AG08396 (cell line): ENCODE data around the gene ZKSCAN5.
"Not testable (repeated sequence)": the region's sequence is repeated elsewhere in the genome, so short reads cannot be mapped to it uniquely, and the experiment has no call there.

ENCODE experiments used
- DNase-seq: peaks from one replicate; pipeline ENCODE4 v3.0.0; 2012; ENCODE audit warnings: low spot score, mixed read lengths

Gene ZKSCAN5

DNA sequence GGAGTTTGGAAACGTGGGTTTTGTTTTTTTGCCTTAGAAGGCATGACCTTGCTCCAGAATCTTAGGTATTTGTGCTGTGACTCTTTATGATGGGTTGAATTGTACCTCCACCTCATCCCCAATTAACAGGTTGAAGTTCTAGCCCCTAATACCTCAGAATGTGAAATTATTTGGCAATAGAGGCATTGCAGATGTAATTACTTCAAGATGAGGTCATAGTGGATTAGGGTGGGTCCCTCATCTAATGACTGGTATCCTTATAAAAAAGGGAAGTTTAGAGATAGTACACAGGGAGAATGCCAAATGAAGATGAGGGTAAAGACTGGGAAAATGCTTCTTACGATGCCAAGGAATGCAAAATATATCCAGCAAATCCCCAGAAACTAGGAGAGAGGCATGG lies 50.5 kb downstream of the ZKSCAN5 start:
- DNase-seq, result no peak

DNA sequence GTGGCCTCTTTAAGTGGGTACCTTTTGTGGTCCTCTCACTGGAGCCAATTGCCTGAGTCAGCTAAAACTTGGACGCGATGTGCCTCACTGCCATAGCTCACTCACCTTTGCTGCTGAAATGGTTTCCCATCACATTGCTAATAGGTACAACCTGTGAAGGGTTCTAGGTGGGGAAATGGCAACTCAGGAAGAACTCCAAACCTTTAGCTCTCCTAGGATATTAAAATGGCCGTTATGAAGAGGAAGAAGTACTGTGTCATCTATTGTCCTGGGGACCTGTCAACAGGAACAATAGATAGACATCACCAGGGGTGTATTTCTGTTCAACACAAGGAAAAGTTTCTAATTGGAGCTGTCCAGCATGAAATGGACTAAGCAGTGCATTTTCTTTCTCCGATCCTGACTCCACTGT lies 52.7 kb downstream of the ZKSCAN5 start:
- no peak for DNase-seq

DNA sequence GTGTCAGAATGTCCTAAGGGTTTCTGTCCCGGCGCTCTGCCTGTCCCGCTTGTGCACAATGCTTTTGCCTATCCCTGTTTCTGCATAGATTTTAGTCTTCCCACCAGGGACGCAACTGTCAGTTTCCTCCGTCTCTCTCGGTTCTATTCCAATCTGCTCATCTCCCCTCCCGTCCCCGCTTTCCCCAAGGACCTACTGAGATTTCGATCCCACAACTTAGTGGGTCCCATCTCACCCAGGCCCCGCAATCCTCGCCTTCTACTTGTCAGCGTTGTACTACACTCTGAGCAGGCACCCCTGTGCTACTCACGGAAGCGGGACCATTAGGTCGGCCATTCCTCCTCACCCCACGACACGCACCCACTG lies 53.5 kb downstream of the ZKSCAN5 start:
- no peak for DNase-seq

DNA sequence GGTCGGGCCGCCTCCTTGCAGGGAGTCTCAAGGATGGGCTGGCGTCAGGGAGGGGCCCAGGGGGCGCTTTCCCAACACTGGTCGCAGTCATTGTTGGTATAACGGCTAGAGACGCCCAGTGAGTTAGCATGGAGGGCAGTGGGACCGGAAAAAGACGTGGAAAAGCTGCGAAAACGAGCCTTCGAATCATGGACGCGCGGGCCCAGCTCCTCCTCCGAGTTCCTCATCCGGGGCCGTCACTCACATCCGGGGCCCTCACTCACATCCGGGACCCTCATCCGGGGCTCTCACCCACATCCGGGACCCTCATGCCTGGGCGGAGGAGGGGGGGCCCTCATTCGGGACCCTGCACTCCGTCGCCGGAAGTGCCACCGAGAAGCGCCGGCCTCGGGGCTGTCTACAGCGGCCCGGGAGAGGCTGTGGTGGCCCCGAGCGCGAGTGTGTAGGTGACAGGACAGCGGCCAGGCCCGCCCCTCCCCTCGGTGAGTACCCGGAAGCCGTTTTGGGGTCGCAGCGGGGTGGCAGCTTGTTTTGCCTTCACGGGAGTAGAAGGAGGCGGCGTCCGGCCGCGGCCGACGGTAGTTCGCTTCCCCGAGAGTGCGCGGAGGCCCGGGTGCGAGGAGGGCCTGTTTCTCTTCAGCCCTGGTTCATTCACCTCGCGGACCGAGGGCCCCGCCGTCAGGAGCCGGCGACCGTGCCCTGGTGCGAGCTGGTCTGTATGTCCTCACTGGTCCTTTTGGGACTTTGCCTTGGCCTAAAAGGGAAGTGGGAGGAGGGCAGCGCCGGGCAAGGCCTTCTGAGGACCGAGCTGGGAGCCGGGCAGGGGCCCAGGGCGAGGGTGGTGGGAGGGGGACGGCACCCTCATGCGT lies 54.1 kb downstream of the ZKSCAN5 start, which contains the start of gene ZNF655:
Gene ZNF655, plus strand, starts transcription at position 337 of the 869 bp plus-strand sequence. CDS start 1,918 bp downstream, outside the sequence.
- DNase-seq, result peak; percentile 91

DNA sequence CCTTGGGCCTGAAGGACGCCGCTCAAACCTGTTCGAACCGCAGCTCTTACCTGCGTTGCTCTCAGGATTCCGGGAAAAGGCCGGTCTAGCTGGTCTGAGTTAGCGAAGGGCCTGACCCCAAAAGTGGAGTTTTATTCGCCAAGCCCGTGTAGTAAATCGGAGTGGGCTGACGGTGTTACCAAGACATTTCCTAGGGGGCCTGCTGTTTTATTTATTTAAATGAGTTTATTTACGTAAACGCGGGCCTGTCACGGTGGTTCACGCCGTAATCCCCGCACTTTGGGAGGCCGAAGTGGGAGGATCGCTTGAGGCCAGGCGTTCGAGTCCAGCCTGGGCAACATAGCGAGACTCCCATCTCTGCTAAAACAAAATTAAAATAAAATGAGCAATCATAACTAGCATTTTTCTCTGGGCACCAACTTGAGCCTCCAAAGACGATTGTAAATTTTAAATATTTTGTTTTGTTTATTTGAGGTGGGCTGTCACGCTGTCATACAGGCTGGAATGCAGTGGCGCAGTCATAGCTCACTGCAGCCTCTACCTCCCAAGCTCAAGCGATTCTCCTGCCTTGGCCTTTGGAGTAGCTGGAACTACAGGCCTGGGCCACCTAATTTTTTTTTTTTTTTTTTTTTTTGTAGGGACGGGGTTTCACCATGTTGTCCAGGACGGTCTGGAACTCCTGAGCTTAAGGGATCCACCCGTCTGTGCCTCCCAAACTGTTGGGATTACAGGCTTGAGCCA lies 54.9 kb downstream of the ZKSCAN5 start:
- no peak for DNase-seq

DNA sequence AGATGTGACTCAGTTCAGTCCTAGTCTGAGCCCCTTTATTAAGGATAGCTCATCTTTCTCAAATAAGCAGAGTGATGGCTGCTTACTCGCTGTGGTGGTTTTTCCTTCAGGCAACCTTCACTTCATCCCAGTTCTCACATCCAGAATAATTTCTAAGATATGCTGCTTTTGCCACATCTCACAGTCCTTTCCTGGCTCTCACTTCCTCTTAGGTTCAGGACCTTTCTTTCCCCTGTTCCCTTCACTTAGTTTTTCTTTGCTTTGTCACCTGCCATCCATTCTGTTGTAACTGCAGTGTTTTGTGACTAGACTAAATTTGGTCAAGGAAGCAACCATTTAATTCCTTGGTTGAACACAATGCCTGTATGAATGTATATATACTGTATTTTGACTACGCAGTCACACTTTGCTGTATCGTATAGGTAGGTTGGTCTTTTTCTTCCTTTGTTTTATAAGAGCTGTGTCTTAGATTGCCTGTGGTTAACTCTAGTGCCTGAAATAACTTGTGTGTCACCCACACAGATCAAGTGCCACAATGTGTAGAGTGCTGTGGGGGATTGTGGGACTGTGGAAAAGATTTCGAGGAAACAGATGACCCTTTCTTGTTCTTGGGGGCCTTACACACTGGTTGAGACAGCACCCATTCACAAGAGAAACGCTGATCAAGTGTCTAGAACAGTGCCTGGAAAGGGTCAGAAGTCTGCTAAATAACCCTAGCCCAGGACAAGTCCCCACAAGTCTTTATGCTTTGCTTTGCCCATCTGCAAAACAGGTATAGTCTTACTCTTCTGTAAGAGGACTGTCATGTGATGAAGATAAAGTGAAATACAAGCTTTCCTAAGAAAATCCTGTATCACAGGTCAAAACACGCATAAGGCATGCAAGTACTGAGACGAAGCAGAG lies 56.6 kb downstream of the ZKSCAN5 start:
- no peak for DNase-seq

DNA sequence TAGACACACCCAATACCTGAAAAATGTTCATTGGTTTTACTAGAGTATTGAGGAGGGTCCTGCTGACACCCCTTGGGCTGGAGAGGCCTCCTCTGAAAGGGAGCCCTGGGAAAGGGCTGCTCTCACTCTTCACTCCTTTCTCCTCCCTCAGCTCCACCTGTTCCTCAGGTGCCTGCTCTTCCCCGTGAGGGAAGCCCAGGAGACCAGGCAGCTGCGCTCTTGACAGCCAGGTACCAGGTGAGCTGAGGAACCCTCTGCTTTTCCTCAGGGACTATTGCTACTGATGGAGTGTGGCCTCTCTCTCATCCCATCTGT lies 57.2 kb downstream of the ZKSCAN5 start:
- no peak for DNase-seq

DNA sequence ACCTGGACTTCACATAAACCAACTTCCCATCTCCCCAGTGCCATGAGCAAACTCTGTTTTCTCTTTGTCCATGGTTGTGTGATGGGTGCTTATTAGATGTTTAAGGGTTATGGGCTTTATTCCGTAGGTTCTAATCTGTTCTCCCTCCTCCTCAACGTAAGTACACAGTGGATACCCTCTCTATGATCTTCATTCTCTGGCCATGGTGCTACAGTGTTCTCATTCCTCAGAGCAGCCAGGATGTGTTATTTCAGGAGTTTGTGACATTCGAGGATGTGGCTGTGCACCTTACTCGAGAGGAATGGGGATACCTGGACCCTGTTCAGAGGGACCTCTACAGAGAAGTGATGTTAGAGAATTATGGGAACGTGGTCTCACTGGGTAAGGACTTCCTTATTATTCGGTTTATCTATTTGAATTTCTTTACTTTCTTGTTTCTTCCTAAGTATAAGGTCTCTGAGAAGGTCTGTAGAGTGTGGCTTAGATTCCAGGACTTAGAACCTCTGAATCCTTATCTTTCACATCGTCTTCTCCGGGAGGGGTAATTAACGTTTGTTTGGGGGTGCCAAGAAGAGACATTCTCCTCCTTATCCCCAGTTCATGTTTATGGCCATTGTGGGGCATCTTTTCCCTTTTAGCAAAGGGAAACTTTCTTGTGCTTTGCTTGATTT lies 57.8 kb downstream of the ZKSCAN5 start:
- no peak for DNase-seq

DNA sequence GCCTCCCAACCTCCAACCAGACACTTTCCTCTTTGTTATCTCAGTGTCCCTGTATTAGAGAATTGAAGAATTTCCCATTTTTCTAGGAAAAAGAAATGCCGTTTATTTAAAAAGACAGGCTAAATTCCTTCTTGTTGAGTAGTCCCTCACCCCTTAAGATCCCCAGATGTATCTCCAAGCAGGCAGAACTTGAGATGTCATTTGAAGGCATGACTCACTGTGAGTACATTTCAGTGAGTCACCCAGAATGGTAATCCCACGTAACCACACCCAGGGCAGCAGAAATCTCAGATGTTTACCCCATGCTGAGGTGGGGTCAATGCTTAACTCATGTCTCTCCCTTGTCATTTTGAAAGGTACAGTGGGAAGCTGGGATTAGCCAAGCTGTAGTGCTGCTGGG lies 58.4 kb downstream of the ZKSCAN5 start:
- peak; percentile 92 for DNase-seq

DNA sequence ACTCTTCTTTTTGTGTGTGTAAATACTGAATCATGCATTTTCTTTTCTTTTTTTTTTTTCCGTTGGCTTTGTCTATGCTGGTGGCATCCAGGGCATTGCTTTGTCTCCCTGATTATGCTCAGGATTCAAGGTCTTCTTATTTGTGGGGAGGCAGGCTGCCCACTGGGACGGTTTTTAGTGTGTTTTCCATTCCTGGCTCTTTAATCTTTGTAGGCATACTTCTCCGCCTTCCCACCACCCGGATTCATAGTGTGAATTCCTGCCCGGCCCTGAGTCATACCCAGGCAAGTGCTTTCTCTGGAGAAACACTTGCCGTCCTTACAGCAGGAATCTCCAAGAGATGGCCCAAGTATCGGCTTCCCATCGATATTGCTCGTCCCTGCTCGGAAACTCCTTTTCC lies 59.2 kb downstream of the ZKSCAN5 start:
- peak; percentile 35 for DNase-seq

DNA sequence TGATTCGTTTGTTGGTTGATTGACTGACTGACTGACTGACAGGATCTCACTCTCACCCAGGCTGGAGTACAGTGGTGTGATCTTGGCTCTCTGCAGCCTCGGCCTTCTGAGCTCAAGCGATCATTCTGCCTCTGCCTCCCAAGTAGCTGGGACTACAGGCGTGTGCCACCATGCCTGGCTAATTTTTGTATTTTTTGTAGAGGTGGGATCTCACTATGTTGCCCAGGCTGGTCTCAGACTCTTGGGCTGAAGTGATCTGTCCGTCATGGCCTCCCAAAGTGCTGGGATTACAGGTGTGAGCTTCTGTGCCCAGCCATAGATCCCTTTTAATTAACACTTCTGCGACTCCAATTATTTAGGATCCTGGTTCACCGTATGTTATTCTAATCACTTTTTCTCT lies 64.3 kb downstream of the ZKSCAN5 start:
- not testable (repeated sequence) for DNase-seq

DNA sequence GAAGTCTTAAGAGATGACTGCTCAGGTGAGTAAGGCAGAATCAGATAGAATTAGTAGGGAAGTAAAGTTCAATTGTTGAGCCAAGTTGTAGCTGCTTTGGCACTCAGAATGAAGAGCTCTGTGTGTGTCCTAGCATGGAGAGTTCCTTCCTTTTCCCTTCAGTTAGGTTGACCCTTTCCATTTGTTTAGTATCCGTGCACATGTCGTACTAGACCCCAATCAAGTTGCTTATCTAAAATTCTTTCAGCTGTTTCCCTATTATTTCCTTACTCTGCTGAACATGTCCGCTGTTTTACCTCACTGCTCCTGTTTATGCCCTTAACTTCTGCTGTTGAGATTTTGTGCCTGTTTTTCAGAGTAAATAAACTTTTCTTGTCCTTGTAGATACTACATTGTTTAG lies 67.3 kb downstream of the ZKSCAN5 start:
- DNase-seq, result no peak

DNA sequence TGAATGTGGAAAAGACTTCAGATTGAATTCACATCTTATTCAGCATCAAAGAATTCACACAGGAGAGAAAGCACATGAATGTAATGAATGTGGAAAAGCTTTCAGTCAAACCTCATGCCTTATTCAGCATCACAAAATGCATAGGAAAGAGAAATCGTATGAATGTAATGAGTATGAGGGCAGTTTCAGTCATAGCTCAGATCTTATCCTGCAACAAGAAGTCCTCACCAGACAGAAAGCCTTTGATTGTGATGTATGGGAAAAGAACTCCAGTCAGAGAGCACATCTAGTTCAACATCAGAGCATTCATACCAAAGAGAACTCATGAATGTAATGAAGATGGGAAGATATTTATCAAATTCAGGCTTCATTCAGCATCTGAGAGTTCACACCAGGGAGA lies 68.8 kb downstream of the ZKSCAN5 start:
- DNase-seq, result no peak

DNA sequence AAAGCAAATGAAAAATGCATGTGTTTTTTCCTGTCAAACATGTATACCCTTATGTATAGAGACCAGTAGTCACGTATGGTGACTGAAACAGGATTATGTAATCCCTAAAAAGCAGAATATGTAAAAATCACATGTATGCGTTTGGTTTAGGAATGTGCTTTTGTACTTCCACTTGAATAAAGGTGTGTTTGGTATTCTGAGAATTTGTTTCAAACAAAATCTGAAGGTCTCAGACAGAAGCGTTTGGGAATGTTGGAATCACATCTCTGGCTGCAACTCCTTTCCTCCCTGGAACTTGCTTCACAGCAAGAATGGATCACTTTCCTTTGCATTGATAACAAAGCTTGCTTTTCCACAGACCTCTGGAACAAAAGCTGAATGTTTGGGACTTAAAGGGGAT lies 71.8 kb downstream of the ZKSCAN5 start:
- DNase-seq, result no peak

DNA sequence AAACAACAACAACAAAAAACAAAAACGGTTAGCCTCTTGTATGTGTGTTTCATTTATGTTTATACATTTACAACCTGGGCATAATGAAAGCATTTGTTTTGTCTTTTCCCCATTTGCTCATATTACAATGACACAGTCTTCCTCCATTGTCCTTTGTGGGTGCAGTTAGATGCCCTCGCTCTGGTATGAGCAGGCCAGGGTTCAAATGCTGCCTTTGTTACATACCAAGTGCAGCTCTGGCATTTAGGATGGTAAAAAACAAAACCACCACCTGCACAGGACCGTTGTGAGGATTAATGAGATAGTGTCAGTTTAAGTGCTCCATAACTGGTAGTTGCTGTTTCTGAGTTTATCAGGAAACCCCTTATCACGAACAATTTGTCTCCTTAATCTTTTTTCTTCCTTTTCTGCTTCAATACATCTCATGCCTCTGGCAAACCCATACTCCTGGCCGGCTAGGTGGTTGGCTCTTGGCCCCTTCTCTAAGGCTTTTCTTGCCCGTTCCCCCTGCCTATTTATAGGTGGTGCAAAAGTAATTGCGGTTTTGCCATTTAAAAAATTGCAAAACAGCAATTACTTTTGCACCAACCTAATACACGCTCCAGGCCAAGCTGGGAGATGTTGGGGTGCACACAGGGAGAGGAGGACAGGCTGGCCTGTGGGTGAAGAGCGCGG lies 75.0 kb downstream of the ZKSCAN5 start:
- DNase-seq, result no peak

DNA sequence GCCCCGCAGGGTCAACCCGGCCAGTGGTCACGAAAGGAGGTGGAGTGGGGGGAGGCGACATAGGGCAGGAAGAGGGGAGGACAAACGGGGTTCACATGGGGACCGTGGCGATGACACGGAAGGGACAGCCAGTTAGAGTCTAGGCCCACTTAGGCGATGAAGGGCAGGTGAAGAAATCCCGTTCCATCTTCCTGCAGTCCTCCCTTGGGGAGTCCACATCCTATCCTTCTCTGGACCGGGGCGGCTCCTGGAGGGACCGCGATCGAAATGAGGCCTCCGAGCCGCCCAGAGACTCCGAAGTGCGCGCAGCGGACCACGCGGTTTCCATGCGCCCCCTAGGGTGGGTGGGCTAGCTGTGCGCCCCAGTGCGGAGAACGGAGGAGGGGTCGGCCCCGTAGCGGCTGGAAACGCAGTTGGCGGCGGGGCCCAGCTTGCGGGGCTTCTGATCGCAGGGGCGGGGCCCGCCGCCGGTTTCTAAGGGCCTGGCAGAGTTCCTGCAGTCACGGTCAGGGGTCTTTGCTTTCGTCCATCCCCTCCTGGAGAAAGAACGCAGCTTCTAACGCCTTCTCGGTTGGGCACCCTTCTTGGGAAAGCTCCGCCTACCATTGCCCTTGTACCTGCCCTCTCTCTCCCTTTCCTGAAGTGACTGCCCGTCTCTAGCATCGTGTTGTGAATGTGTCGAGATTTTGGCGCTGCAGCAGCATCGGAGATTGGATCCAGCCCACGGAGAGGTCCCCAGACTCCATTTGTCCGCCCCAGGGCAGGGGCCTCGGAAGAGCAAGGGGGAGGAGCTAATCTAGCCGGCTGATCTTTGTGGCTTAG lies 75.7 kb downstream of the ZKSCAN5 start:
- peak; percentile 38 for DNase-seq

DNA sequence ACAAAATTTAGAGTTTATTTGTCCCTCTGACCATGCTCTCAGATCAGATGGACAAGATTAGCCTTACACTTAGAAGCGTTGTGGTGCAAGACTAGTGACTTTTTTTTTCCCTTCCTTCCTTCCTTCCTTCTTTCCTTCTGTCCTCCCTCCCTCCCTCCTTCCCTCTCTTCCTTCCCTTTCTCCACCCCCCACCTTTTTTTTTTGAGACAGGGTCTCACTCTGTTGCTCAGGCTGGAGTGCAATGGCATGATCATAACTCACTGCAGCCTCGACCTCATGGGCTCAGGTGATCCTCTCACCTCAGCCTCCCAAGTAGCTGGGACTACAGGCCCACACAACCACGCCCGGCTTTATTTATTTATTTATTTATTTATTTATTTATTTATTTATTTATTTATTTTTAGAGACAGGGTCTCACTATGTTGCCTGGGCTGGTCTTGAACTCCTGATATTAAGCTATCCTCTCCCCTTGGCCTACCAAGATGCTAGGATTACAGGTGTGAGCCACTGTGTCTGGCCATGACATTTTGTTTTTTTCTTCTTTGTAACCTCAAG lies 76.4 kb downstream of the ZKSCAN5 start:
- DNase-seq, result not testable (repeated sequence)
